GM19099 (cell line): ENCODE data around the gene SMIM13.

Experiments
- POLR2A ChIP-seq: IDR thresholded peaks from 3 replicates; pipeline ENCODE4 v1.6.1; 2011; ENCODE audit warnings: low read depth; ENCODE audit not compliant: insufficient read length; ENCODE audit errors: extremely low read depth

Gene SMIM13

DNA sequence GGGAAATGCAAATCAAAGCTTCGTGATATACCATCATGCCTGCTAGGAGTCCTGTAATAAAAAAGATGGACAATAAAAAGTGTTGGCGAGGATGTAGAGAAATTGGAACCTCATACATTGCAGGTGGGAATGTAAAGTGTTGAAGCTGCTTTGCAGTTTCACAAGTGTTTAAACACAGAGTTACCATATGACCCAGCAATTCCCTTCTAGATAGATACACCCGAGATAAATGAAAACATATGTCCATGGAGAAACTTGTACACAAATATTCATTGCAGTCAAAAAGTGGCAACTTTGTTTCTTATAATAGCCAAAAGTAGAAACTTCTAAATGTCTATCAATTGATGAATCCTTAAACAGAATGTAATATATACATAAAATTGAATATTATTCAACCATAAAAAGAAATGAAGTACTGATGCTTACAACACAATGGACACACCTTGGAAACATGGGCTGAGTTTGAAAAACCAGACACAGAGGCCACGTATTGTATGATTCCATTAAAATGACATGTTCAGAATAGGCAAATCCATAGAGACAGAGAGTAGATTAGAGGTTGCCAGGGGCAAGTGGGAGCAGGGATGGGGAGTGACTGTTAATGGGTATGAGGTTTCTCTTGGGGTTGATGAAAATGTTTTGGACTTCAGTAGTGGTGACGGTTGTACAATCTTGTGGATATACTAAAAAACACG, 38.7 kb downstream of the SMIM13 start:
- no peak for TF ChIP-seq POLR2A

DNA sequence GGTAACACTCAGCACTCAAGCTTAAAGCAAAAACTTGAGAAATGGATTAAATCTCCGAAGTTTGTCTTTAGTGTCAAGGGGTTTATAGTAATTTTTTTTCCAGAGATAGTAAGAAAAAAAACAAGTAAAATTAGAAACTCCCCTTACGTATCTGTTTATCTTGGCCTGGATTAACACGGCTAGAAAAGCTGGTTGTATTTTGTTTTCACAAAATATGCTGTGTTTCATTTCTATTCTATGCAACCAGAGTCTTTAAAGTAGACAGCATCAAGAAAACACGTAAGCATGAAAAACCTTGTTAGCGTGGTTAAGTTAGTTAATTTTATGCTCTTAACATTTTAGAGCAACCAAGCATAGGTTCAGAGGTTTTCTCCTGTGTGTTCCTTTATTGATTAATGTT, 39.6 kb downstream of the SMIM13 start:
- TF ChIP-seq POLR2A, result no peak

DNA sequence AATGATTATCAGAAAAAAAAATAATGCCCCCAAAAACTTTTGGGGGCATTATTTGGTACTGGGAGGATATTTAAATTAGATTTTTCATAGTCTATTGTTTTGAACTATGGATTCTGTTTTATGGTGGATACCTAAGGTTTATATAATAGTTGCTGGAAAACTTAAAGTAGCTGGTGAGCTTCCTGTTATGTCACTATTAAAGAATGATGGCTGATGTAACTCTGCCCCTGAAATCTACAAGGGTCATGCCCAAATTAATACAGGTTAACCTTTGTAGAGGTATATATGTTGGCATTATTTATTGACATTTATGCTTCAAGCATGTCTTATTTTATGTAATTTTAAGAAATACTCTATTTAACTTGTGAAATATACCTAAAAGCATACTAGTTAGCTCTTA, 43.2 kb downstream of the SMIM13 start:
- TF ChIP-seq POLR2A, result no peak

DNA sequence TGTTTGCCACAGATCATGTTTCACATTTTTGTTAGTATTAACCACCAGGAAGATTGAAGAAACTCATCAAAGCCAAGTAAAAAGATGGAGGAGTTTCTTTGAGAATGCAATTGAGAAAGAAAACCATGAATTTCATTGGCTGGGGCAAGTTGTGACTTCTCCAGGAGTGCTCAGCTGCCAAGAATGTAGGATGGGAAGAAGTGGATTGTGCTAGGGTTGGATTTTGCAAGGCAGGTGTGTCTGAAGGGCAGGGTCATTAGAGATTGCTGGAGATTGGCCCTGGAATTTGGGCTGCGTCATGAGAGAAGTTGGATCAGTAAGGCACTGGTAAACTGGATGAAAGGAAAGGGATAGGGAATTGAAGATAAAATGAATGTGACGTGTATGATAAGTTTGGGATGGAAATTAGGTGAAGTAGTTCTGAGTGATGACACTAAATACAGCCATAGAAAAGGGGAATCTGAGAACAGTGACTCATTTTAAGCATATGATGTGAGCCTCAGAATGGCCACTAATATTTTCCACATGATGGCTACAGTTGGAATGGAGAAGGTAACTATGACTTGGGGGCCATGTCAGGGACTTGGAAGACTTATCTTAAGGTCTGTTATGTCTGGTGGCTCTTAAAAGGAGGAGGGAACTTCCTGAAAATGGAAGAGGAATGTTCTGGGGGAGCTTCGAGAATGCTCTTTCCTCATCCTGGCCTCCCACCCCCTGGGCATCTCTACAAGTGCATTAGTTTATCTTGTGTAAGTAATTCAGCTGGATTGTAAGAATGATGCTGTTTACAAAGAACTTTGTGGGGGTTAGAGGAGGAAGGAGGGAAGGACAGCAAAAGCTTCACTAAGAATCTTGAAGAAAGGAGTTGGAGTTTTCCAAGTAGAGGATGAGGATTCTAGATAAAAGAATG, 45.7 kb downstream of the SMIM13 start:
- no peak for TF ChIP-seq POLR2A

DNA sequence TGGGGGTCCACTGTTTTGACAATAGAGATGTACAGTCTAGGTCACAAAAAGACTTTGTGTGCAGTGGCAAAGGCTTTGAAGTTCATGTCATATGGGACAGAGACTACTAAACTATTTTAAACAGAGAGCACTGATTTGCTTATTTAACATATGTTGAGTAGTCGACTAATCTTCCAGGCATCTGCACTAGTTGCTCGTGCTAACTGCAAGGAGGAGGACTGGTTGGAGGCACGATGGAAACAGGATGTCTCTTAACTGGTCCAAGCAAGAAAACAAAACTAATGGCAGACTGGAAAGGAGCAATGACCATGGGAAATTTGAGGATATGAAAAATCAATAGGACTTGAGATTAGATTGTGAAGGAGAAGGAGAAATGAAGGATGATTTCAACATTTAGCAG, 46.4 kb downstream of the SMIM13 start:
- no peak for TF ChIP-seq POLR2A

DNA sequence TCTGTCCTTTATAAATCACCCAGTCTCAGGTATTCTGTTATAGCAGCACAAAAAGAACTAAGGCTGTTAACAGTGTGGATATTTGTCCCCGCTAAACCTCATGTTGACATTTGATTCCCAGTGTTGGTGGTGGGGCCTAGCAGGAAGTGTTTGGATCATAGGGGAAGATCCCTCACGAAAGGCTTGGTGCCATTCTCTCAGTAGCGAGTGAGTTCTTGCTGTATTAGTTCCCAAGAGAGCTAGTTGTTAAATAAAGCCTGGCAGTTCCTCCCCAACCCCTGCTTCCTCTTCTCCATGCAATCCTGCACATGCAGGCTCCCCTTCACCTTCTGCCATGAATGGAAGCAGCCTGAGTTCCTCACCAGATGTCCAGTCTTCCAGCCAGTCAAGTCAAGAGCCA, 47.7 kb downstream of the SMIM13 start:
- no peak for TF ChIP-seq POLR2A

DNA sequence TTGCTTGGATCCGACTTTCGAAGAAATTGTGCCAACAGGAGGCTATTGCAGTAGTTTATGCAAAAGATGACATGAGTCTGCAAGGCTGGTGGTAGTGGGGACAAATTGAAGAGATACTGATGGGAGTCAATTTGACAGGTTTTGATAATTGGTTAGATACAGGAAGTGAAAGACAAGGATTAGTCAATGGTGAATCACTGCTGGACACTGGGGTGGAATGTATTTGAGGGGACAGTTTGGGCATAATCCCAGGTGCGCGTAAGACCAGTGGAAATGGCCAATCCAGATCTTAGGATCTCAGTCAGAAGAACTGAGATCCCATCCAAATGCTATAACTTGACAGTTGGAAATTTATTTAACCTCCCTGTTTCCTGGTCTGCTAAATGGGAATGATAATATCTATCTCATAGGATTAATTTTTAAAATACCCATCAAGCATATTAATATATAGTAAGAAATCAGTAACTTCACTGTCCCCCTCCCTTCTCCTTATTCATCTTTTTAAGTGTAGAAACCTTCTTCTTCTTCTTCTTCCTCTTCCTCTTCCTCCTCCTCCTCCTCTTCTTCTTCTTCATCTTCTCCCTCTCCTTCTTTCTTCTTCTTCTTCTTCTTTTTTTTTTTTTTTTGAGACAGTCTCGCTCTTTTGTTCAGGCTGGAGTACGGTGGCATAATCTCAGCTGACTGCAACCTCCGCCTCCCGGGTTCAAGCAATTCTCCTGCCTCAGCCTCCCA, 48.8 kb downstream of the SMIM13 start:
- no peak for TF ChIP-seq POLR2A

DNA sequence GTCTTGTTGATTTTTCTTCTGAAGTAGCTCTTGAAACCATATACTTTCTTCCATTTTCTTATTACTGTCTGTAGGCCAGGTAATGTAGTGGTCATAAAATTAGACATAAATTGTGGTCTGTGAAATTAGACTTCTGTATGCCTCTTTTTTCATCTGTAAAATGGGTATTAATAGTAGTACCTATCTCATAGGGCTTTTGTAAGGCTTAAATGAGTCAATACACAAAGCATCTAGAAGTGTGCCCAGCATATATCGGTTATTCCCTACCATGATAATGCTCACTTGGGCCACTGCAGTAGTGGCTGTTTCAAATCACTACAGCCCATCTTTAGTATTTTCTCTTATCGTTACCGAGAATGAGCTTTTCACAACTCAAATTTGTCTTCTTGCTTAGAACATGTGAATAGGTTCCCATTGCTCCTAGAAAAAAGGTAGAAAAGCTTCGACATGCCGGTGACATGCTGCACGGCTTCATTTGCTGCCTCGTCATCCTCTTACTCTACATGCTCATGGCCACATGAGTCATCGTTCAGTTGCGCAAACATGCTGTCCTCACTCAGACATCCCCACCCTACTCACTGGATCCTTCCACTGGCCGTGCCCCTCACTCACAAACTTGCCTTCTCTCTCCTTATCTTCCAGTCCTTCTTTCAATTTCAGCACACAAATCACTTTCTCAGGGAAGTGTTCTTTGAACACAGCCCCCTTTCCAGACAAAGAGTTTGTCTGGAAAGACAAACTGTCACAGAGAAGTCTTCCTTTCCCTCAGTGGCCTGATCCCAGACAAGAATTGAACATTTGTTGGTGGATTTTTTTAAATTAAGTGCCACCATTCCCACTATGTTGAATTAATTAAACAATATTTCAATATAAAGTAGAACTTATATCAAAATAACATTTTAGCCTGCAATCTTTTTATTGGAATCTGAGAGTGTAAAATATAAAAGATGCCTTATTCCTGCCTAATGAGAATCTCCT, 50.0 kb downstream of the SMIM13 start:
- TF ChIP-seq POLR2A, result no peak

DNA sequence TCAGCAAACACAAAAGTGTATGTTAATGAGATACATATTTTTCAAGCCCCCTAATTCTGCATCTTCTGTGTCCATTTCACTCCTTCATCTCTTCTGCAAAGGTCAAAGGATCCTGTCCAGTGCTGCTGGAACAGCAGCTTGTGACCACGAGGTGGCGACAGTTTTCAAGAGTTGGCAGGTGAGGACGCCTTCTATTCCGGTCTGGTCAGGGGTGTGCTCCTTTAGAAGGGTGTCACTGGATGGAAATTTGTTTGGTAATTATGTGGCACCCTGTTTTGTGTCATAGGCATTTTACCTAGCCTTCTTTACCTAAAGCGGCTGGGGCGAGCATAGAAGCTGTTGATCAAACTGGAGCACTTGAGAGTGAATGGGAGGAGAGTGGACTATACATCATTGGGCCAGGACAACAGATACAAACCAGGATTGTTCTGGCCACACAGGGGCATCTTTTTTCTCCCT, 50.8 kb downstream of the SMIM13 start:
- TF ChIP-seq POLR2A, result no peak

DNA sequence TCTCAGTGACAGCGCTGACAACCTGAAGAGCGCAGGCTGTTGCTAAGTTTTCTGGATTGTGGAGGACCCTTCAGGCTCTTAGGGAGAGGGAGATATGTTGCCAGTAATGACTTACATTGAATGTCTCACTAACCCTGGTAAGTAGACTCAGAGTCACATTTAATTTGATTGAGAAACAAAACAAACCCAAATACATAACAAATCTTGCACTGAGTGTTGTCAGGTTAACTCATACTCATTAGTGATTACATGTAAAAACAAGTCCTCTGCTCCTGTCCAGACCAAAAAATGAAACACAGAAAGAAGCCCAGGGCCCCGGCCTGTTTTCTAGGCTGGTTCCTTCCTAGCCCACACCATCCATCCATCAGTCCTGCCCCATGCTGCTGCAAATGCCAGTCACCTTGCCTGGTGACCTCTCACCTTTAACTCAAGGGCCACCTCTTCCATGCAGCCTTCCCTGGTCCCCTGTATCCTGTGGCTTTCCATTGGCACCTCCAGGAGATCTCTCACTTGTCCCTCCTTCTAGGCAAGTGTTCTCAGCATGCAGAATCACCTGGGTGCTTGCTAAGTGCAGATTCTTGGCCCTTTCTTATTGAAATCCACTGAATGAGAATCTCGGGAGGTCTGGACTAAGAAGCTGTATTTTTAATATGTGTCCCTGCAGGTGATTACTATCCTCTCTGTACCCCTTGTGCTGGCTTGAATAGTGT, 52.6 kb downstream of the SMIM13 start:
- no peak for TF ChIP-seq POLR2A

DNA sequence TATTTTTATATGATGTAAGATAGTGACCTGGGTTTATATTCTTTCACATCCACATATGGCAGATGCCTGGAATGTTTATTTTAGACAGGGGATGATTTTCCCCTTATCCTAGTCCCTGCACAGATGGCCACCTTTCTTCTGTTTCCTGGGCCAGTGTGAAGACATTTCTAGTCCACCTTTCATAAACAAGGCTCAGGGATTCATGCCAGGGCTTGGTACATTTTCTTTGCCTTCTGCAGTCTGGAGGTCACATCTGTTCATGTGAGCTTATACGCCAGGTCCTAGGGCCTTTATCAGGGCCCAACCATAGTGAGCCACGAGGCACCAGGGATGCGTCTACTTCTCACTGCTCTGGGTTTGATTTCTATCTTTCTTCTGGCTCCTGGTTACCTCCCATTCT, 55.9 kb downstream of the SMIM13 start:
- TF ChIP-seq POLR2A, result no peak

DNA sequence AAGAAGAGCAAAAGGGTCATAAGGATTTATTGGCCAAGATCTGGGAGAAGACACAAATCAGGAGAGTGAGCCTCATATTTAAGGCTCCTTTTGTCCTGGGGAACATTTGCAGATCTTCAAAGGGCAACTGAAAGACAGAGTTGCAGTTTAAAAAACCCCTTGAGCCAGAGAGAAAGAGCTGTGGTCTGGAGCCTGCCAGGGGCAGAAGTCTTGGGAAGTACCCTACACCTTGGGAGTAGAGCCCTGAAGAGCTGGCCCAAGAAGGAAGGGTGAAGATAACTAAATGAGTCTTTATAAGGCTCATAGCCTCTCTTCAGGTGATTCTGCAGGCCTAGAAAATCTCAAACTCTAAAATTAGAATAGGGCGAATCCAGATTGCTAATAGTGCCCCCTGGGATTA, 57.9 kb downstream of the SMIM13 start:
- no peak for TF ChIP-seq POLR2A

DNA sequence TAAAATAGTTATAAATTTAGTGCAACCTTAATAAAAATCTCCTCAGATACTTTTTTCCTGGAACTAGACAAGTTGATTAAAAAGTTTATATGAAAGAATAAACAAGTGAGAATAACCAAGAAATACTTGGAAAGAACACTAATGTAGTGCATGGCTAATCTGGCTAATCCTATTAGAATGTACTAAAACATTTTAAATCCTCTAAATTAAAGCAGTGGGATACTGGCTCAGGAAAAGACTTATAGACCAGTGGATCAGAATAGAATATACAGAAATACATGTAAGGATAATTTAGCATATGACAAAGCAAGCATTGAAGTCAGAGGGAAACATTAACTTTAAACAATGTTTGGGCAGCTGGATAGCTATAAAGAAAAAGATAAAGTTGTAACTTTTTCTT, 58.9 kb downstream of the SMIM13 start:
- TF ChIP-seq POLR2A, result no peak

DNA sequence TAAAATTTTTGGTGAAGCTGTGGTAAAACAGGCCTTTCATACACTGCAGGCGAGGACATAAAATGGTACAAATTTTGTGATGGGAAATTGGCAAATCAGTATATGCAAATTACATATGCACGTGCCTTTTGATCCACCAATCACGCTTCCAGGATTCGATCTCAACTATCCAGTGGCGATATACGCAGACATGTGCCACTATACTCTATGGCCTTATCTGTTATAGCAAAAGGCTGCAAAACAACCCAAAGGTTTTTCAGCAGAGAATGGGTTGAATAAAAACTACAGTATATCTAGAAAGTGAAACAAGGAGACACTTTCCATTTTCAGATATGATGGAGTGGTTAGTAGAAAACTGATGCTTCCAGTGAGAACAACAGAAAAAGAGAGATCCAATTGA, 59.8 kb downstream of the SMIM13 start:
- TF ChIP-seq POLR2A, result no peak
